Erythroblast (primary cell): Measurements from ENCODE around the gene APBB2.

Source experiments
- GATA1 ChIP-seq: IDR thresholded peaks from 2 replicates; pipeline ENCODE4 v1.6.1; 2011; ENCODE audit warnings: low read depth, mild to moderate bottlenecking, control low read depth, low read length, moderate library complexity
- POLR2A ChIP-seq: IDR thresholded peaks from 2 replicates; pipeline ENCODE4 v1.6.1; 2011; ENCODE audit warnings: mild to moderate bottlenecking, low read length

GRCh38 chr4:40933272-40934053 lies 280.9 kb downstream of the APBB2 start:
- TF ChIP-seq POLR2A (no peak), GATA1 (no peak)
